NCI-H1417 treated with DMSO at 0.1 percent for 48 hours (cell line): ENCODE results near the gene IGF2BP1.
"Not testable (repeated sequence)": the region's sequence is repeated elsewhere in the genome, so short reads cannot be mapped to it uniquely, and the experiment has no call there.

Experiments
- DNase-seq: peaks from one replicate; lab custom pipeline; 2025; lab: John Stamatoyannopoulos, UW

IGF2BP1 gene

DNA sequence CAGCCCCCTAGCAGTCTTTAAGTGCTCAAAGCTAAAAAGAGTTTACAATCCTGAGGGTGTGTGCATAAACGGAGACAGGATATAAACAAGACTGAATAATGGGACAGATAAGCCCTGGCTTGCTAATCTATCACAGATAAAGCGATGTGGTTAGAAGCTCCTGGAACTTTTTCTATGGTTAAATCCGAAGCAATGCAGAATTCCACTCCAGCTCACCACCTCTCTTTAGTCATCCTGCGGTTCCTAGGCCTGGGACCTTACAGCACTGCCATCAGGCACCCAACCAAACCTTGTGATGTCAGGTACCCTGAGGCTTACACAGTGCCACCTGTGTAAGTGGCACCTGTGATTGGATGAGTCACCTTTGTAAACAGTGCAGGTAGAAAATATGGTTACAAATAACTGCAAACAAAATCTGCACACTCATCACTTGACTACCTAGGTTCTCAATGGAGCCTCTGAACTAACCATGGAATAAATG lies 103.9 kb downstream of the IGF2BP1 start:
- DNase-seq, result no peak

DNA sequence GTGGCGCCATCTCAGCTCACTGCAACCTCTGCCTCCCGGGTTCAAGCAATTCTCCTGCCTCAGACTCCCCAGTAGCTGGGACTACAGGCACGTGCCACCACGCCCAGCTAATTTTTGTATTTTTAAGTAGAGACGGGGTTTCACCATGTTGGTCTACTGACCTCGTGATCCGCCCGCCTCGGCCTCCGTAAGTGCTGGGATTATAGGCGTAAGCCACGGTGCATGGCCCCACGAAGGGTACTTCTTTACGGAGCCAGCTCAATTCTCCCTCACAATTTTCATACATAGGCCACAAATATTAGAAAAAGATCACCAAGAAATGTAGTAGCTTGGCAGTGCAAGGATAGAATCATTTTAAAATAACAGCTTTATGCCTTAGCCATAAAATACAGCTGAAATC lies 106.2 kb downstream of the IGF2BP1 start:
- DNase-seq, result not testable (repeated sequence)

DNA sequence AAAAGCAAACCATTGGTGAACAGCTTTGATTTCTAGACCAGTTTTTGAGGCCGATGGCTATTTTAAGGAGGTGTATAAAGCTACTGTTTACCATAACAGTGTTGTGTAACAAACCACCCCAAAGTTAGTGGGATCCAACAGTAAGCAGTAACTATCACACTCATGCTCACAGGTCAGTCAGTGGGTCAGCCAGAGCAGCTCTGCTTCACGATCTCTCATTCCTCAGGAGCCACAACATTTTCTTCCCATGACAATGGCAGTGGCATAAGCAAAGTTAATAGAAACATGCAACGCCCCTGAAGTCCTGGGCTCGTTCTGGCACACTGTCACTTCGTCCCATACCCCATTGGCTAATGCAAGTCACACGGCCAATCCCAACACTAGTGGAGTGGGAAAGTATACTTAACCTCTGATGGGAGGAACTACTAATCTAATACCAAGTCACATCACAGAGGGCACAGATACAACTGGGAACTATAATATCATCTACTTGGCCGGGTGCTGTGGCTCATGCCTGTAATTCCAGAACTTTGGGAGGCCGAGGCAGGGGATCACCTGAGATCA lies 107.4 kb downstream of the IGF2BP1 start:
- DNase-seq, result no peak
